HG03196 (cell line): ENCODE results near the gene FHOD3.

Source experiments
- ATAC-seq: cut with Tn5 transposase; IDR thresholded peaks from one replicate; pipeline ENCODE4 v1.9.1; 2021; ENCODE audit not compliant: unreplicated experiment

FHOD3 gene

GRCh38 chr18:36403896-36404820 is 106.6 kb downstream of the FHOD3 start:
- ATAC-seq: no peak

DNA sequence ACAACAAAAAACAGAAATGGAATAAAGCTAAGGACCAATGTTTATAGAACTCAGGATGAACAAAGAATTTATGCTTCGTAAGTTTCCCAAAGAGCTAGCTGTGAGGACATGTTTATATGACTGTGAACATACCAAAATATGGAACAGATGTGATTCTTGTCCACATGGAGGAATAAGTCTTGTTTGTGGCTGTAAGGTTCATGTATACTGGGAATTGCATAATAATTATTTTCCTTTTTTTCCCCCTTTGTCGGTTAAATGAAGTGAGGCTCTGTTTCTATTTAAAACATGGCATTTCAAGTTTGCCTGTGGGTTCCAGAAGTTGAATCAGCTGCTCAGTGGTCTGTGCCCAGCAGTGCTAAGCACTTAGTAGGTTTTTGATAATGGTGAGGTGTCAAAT is 108.1 kb downstream of the FHOD3 start:
- no peak for ATAC-seq

DNA sequence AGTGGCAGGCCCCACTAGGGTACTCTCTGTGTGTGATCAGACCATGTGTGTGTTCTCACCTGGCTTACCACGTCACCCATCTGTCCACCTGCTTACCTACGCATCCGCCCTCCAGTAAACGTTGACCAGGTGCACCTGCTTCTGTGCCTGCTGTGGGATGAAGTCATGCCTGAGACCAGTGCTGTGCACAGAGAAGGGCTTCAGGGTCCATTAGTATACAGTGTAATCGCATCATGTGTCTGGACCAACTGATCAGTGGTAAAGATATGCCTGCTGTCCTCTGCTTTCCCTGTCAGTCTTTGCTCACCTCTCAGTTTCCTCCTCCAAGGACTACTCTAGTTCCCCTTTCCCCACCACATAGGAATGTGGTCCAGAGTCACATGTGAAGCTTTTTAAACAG is 109.3 kb downstream of the FHOD3 start:
- ATAC-seq: no peak

GRCh38 chr18:36408606-36409005 is 111.1 kb downstream of the FHOD3 start:
- ATAC-seq: no peak

DNA sequence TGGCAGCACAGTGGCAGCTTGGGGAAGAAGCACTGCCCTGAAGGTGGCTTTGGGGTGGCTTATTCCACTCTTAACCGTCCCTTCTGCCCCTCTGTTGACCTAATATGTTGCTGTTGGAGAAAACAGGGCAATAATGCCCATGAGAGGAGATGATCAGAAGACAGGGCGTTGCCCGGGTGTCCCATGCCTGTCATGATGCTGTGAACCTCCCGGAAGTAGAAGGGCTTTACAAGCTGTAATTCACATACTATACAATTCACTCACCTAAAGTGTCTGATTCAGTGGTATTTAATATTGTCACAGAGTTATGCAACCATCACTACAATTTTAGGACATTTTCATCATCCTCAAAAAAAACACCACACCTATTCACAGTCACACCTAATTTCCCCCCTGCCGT is 112.3 kb downstream of the FHOD3 start:
- no peak for ATAC-seq

DNA sequence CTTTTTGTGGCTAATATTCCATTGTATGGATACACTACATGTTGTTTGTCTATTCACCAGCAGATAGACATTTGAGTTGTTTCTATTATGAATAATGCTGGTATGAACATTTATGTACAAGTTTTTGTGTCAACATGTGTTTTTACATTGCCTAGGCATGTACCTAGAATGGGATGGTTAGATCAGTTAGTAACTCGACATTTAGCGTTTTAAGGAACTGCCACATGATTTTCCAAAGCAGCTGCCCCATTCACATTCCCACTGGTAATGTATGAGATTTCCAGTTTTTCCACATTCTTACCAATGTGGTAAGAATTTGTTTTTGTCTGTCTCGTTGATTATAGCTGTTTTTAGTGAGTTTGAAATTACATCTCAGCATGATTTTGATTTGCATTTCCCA is 112.8 kb downstream of the FHOD3 start:
- ATAC-seq: no peak

- no peak for ATAC-seq
Observed at GRCh38 chr18:36411745-36412168, 114.2 kb downstream of the FHOD3 start.

- no peak for ATAC-seq
Observed at GRCh38 chr18:36412778-36413177, 115.3 kb downstream of the FHOD3 start.

GRCh38 chr18:36415171-36415570 is 117.7 kb downstream of the FHOD3 start:
- ATAC-seq: no peak

- ATAC-seq: no peak
Observed at GRCh38 chr18:36415625-36416024, 118.1 kb downstream of the FHOD3 start.

GRCh38 chr18:36419188-36419899 is 121.8 kb downstream of the FHOD3 start:
- ATAC-seq: no peak

- no peak for ATAC-seq
Observed at GRCh38 chr18:36419900-36420531, 122.5 kb downstream of the FHOD3 start.

DNA sequence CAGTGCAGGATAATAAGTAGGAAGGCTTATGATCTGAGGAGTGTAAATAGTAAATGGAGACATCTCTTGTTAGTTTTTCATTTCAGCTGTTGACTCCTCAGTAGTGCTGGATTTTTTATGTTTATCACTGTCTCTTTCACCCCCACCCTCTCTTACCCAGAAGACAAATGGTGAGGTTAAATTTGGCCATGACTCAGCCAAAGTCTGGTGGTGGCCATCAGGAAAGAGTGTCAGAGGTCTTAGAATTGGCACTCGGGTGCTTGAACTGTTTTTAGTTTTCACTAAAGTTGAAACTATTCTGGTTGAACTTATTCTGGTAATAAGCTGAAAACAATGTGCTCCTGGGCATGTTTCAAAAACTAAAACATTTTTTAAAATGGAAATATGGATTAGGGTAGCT is 123.3 kb downstream of the FHOD3 start:
- ATAC-seq: no peak

DNA sequence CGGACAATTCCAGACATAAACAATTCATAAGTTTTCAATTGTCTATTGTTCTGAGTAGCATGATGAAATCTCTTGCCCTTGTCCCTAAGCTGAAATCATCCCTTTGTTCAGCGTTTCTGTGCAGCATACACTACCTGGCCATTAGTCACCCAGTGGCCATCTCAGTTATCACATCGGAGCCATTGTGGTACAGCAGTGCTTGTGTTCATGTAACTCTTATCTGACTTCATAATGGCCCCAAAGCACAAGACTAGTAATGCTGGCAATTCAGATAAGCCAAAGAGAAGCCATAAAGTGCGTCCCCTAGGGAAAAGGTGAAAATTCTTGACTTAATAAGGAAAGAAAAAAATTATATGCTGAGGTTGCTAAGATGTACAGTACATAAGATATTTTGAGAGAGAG is 127.2 kb downstream of the FHOD3 start:
- no peak for ATAC-seq

GRCh38 chr18:36427369-36427768 is 129.9 kb downstream of the FHOD3 start:
- no peak for ATAC-seq

GRCh38 chr18:36427831-36428230 is 130.3 kb downstream of the FHOD3 start:
- ATAC-seq: no peak

DNA sequence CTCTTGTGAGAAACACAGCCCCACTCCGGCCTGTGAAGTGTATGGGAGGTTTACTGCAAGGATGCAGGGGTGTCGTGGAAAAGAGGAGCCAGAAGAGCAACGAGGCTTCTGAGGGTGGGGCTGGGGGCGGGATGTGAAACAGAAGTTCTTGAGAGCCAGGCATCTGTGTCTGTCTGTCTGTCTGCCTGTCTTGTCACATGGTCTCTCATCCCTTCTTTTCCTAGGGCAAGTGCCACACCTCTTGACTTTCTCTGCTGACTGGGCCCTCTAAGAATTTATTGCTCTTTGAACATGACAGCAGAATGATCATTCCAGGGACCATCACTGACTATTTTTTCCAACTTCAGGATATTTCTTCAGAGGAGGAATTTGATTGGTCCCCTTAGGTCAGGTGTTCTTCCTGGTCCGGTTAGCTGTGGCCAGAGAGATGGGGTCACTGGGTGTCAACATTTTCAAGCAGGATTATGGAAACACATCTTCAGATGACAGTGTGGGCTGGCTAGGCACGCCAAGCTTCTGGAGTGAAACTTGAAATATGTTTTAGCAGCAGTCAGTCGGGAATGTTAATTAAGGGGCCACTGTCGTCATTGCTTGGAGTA is 131.0 kb downstream of the FHOD3 start:
- ATAC-seq: no peak

DNA sequence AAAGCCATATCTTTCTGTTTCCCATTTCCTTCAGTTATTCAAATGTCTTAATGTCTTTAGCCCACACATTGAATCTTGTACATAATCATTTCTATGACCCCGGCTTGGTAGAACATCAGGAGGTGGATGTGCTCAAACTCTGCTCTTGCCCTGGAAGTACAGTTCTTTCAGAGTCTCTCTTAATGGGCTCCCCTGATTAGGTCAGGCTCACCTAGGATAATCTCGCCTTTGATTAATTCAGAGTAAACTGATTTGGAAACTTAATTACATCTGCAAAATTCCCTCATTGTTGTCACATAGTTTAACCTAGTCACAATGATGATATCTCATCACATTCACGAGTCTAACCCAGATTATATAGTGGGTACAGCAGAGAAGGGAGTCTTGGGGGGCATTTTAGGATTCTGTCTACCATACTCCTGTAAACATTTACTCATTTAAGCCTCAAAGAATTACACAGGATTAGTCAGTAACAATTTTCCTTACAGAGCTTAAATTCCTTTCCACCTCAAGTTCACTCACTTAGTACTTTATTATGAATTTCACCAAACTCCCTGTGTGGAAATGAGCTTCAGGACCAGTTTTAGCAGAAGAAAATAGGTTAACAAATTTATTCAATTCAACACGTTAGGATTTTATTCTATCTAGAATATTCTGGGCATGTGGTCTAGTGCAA is 135.5 kb downstream of the FHOD3 start:
- no peak for ATAC-seq

GRCh38 chr18:36436387-36436786 is 138.9 kb downstream of the FHOD3 start:
- ATAC-seq: no peak

GRCh38 chr18:36440614-36441013 is 143.1 kb downstream of the FHOD3 start:
- ATAC-seq: no peak
